ENCODE measurements around the gene DEFB124.
"Not testable (repeated sequence)": the region's sequence is repeated elsewhere in the genome, so short reads cannot be mapped to it uniquely, and the experiment has no call there.

DEFB124 gene

GRCh38 chr20:31488115-31488514, 13.2 kb upstream of the DEFB124 start:
- DNase-seq (ENCODE audit: low read depth in 2 of 2): no peak

GRCh38 chr20:31485450-31486339, 10.8 kb upstream of the DEFB124 start:
- DNase-seq (ENCODE audit: low read depth in 2 of 2): no peak

GRCh38 chr20:31484001-31484400, 9.1 kb upstream of the DEFB124 start:
- DNase-seq (ENCODE audit: low read depth in 2 of 2): no peak

GRCh38 chr20:31476643-31477215, 1.8 kb upstream of the DEFB124 start:
- DNase-seq (ENCODE audit: low read depth in 2 of 2): no peak

GRCh38 chr20:31476294-31476585, 1.3 kb upstream of the DEFB124 start:
- DNase-seq (ENCODE audit: low read depth in 2 of 2): no peak

GRCh38 chr20:31475472-31476293, 756 bp upstream of the DEFB124 start:
- no peak for DNase-seq (ENCODE audit: low read depth in 2 of 2)

- DNase-seq (ENCODE audit: low read depth in 2 of 2): no peak
Measured at GRCh38 chr20:31474097-31474436, 860 bp downstream of the DEFB124 start.

GRCh38 chr20:31473331-31474096, 1.4 kb downstream of the DEFB124 start:
- no peak for DNase-seq (ENCODE audit: low read depth in 2 of 2)

- DNase-seq (ENCODE audit: low read depth in 2 of 2): no peak
Measured at GRCh38 chr20:31472395-31473330, 2.3 kb downstream of the DEFB124 start.

GRCh38 chr20:31470946-31471345, 4.0 kb downstream of the DEFB124 start:
- DNase-seq (ENCODE audit: low read depth in 2 of 2): not testable (repeated sequence)

- no peak for DNase-seq (ENCODE audit: low read depth in 2 of 2)
Measured at GRCh38 chr20:31454361-31454760, 20.6 kb downstream of the DEFB124 start.

GRCh38 chr20:31452575-31452974, 22.4 kb downstream of the DEFB124 start:
- no peak for DNase-seq (ENCODE audit: low read depth in 2 of 2)

GRCh38 chr20:31449511-31450414, 25.2 kb downstream of the DEFB124 start:
- no peak for DNase-seq (ENCODE audit: low read depth in 2 of 2)

GRCh38 chr20:31446084-31446819, 28.7 kb downstream of the DEFB124 start:
- no peak for DNase-seq (ENCODE audit: low read depth in 2 of 2)

- no peak for DNase-seq (ENCODE audit: low read depth in 2 of 2)
Measured at GRCh38 chr20:31440012-31440659, 34.8 kb downstream of the DEFB124 start, which contains the start of gene DEFB123. Gene DEFB123, plus strand, starts transcription at chr20:31440632. Its CDS starts 67 bp downstream, at chr20:31440699.

- DNase-seq (ENCODE audit: low read depth in 2 of 2): no peak
Measured at GRCh38 chr20:31430568-31431115, 44.3 kb downstream of the DEFB124 start.

- DNase-seq (ENCODE audit: low read depth in 2 of 2): not testable (repeated sequence)
Measured at GRCh38 chr20:31427576-31427975, 47.4 kb downstream of the DEFB124 start.
